DND-41 (cell line): Measurements from ENCODE around the gene PAFAH1B1.

Experiments
- EZH2 ChIP-seq: IDR thresholded peaks from 3 replicates; pipeline ENCODE4 v1.6.1; 2012; ENCODE audit warnings: borderline replicate concordance, low read depth, mild to moderate bottlenecking, moderate library complexity, low read length, inconsistent platforms; ENCODE audit not compliant: severe bottlenecking
- TF ChIP-seq, protein P1 (sequence below): IDR thresholded peaks from 2 replicates; pipeline ENCODE4 v1.5.1; 2012; ENCODE audit warnings: borderline replicate concordance, low read length, moderate library complexity, mild to moderate bottlenecking; ENCODE audit not compliant: poor library complexity, severe bottlenecking; ENCODE audit errors: extremely low read depth

DNA sequence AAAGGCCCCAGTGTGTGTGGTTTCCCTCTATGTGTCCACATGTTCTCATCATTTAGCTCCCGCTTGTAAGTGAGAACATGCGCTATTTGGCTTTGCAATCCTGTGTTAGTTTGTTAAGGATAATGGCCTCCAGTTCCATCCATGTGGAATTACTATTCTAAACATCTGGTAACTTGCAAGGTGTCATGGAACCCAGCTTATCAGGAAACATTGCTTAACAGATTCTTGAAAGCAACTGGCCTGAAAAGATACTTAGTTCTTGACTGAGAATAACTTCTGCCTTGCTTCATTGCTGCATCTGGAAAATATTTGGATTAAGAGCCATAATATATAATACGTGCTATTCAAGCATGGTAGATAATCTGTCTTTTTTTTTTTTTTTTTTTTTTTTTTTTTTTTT lies 27.8 kb downstream of the PAFAH1B1 start:
- TF ChIP-seq, protein P1, sequence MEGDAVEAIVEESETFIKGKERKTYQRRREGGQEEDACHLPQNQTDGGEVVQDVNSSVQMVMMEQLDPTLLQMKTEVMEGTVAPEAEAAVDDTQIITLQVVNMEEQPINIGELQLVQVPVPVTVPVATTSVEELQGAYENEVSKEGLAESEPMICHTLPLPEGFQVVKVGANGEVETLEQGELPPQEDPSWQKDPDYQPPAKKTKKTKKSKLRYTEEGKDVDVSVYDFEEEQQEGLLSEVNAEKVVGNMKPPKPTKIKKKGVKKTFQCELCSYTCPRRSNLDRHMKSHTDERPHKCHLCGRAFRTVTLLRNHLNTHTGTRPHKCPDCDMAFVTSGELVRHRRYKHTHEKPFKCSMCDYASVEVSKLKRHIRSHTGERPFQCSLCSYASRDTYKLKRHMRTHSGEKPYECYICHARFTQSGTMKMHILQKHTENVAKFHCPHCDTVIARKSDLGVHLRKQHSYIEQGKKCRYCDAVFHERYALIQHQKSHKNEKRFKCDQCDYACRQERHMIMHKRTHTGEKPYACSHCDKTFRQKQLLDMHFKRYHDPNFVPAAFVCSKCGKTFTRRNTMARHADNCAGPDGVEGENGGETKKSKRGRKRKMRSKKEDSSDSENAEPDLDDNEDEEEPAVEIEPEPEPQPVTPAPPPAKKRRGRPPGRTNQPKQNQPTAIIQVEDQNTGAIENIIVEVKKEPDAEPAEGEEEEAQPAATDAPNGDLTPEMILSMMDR, result no peak
- no peak for TF ChIP-seq EZH2
